A673 (cell line): ENCODE results near the gene NACC2.

ENCODE experiments used
- CTCF ChIP-seq: fragments of 300-800, 200-600 bp; sonication (generic); conservative IDR thresholded peaks from 2 replicates; pipeline ENCODE4 v1.5.1; 2017; ENCODE audit warnings: low read depth, mild to moderate bottlenecking, antibody characterized with exemption, low read length, moderate library complexity, mixed read lengths
- EZH2 ChIP-seq: fragments of 200-600 bp; sonication (generic); IDR thresholded peaks from 2 replicates; pipeline ENCODE4 v1.6.1; 2017; ENCODE audit warnings: borderline replicate concordance, low read depth, mild to moderate bottlenecking, mixed read lengths, antibody characterized with exemption, low read length; ENCODE audit not compliant: poor library complexity, severe bottlenecking

- TF ChIP-seq CTCF (no peak), EZH2 (no peak)
Observed at GRCh38 chr9:136007276-136007933, 87.7 kb downstream of the NACC2 start.
